ENCODE results near the gene MAPK8. TPM values are rescaled to one million over a fixed set of nuclear protein-coding genes. Genes with fewer than 3 reads are reported as not detected.
"Not testable (repeated sequence)": the region's sequence is repeated elsewhere in the genome, so short reads cannot be mapped to it uniquely, and the experiment has no call there.

Gene MAPK8
- total and polyA plus RNA-seq, 4 donors, result 75.8 to 107 (median 88.7) TPM

GRCh38 chr10:48343921-48344598 lies 37.6 kb downstream of the MAPK8 start:
- Histone ChIP-seq H3K36me3 (ENCODE audit: control insufficient read depth, insufficient read depth, low read length) (no peaks in the 10 kb centered on the region), H3K9me3 (ENCODE audit: control insufficient read depth, insufficient read depth, low read length) (peaks cover 1% of the 10 kb centered on the region), H3K27me3 (ENCODE audit: control insufficient read depth, insufficient read depth, low read length) (no peaks in the 10 kb centered on the region), H3K4me1 (ENCODE audit: control insufficient read depth, insufficient read depth, low read length) (peaks cover 4% of the 10 kb centered on the region), H3K27ac (ENCODE audit: low read depth, low read length) (no peak overlapping the region), H3K4me3 (ENCODE audit: low read depth, low read length) (no peak overlapping the region)
- whole genome bisulfite sequencing (ENCODE audit: insufficient coverage), result no CpG with 5 or more reads among the region's 3 CpGs
- peak in 2 of 6 donors; percentile 38 to 41 for DNase-seq (ENCODE audit: low read depth in 4 of 6, low spot score in 6 of 6)

GRCh38 chr10:48346248-48346647 lies 39.8 kb downstream of the MAPK8 start:
- H3K27me3 ChIP-seq (ENCODE audit: control insufficient read depth, insufficient read depth, low read length); H3K9me3 ChIP-seq (ENCODE audit: control insufficient read depth, insufficient read depth, low read length); DNase-seq (ENCODE audit: low read depth in 4 of 6, low spot score in 6 of 6); H3K4me3 ChIP-seq (ENCODE audit: low read depth, low read length); H3K27ac ChIP-seq (ENCODE audit: low read depth, low read length); H3K4me1 ChIP-seq (ENCODE audit: control insufficient read depth, insufficient read depth, low read length); H3K36me3 ChIP-seq (ENCODE audit: control insufficient read depth, insufficient read depth, low read length): not testable (repeated sequence)
- 94% methylated on average over 8 of the region's 9 CpGs for WGBS (ENCODE audit: insufficient coverage)

GRCh38 chr10:48347539-48347938 lies 41.1 kb downstream of the MAPK8 start:
- DNase-seq (ENCODE audit: low read depth in 4 of 6, low spot score in 6 of 6); H3K27me3 ChIP-seq (ENCODE audit: control insufficient read depth, insufficient read depth, low read length); H3K4me1 ChIP-seq (ENCODE audit: control insufficient read depth, insufficient read depth, low read length); H3K27ac ChIP-seq (ENCODE audit: low read depth, low read length); H3K36me3 ChIP-seq (ENCODE audit: control insufficient read depth, insufficient read depth, low read length); H3K4me3 ChIP-seq (ENCODE audit: low read depth, low read length); H3K9me3 ChIP-seq (ENCODE audit: control insufficient read depth, insufficient read depth, low read length): not testable (repeated sequence)
- no CpG with 5 or more reads among the region's 2 CpGs for WGBS (ENCODE audit: insufficient coverage)

GRCh38 chr10:48347943-48348342 lies 41.5 kb downstream of the MAPK8 start:
- H3K27me3 ChIP-seq (ENCODE audit: control insufficient read depth, insufficient read depth, low read length), result not testable (repeated sequence)
- no CpG with 5 or more reads among the region's 4 CpGs for WGBS (ENCODE audit: insufficient coverage)

GRCh38 chr10:48353246-48353645 lies 46.8 kb downstream of the MAPK8 start:
- H3K36me3 ChIP-seq (ENCODE audit: control insufficient read depth, insufficient read depth, low read length), result no peaks in the 10 kb centered on the region
- H3K9me3 ChIP-seq (ENCODE audit: control insufficient read depth, insufficient read depth, low read length), result peaks cover 2% of the 10 kb centered on the region
- no peak for DNase-seq (ENCODE audit: low read depth in 4 of 6, low spot score in 6 of 6)
- H3K4me3 ChIP-seq (ENCODE audit: low read depth, low read length), result no peak overlapping the region
- WGBS (ENCODE audit: insufficient coverage), result 100% methylated on average over 1 of the region's 2 CpGs
- no peaks in the 10 kb centered on the region for H3K4me1 ChIP-seq (ENCODE audit: control insufficient read depth, insufficient read depth, low read length)
- H3K27ac ChIP-seq (ENCODE audit: low read depth, low read length), result no peak overlapping the region
- no peaks in the 10 kb centered on the region for H3K27me3 ChIP-seq (ENCODE audit: control insufficient read depth, insufficient read depth, low read length)

More at GRCh38 chr10:48347943-48348342, 41.5 kb downstream of the MAPK8 start:
- not testable (repeated sequence) for H3K4me3 ChIP-seq (ENCODE audit: low read depth, low read length); H3K9me3 ChIP-seq (ENCODE audit: control insufficient read depth, insufficient read depth, low read length); H3K27ac ChIP-seq (ENCODE audit: low read depth, low read length); DNase-seq (ENCODE audit: low read depth in 4 of 6, low spot score in 6 of 6); H3K36me3 ChIP-seq (ENCODE audit: control insufficient read depth, insufficient read depth, low read length); H3K4me1 ChIP-seq (ENCODE audit: control insufficient read depth, insufficient read depth, low read length)

- no peaks in the 10 kb centered on the region for H3K36me3 ChIP-seq (ENCODE audit: control insufficient read depth, insufficient read depth, low read length)
- H3K9me3 ChIP-seq (ENCODE audit: control insufficient read depth, insufficient read depth, low read length), result peaks cover 2% of the 10 kb centered on the region
- H3K27ac ChIP-seq (ENCODE audit: low read depth, low read length), result no peak overlapping the region
- DNase-seq (ENCODE audit: low read depth in 4 of 6, low spot score in 6 of 6), result no peak
- no peak overlapping the region for H3K4me3 ChIP-seq (ENCODE audit: low read depth, low read length)
- no CpG with 5 or more reads among the region's 5 CpGs for WGBS (ENCODE audit: insufficient coverage)
- H3K27me3 ChIP-seq (ENCODE audit: control insufficient read depth, insufficient read depth, low read length), result no peaks in the 10 kb centered on the region
- H3K4me1 ChIP-seq (ENCODE audit: control insufficient read depth, insufficient read depth, low read length), result no peaks in the 10 kb centered on the region
Observed at GRCh38 chr10:48357631-48358030, 51.2 kb downstream of the MAPK8 start.

GRCh38 chr10:48358162-48358561 lies 51.7 kb downstream of the MAPK8 start:
- no peaks in the 10 kb centered on the region for H3K36me3 ChIP-seq (ENCODE audit: control insufficient read depth, insufficient read depth, low read length)
- H3K9me3 ChIP-seq (ENCODE audit: control insufficient read depth, insufficient read depth, low read length), result peaks cover 2% of the 10 kb centered on the region
- H3K4me3 ChIP-seq (ENCODE audit: low read depth, low read length), result no peak overlapping the region
- H3K4me1 ChIP-seq (ENCODE audit: control insufficient read depth, insufficient read depth, low read length), result no peaks in the 10 kb centered on the region
- no peaks in the 10 kb centered on the region for H3K27me3 ChIP-seq (ENCODE audit: control insufficient read depth, insufficient read depth, low read length)
- no CpG with 5 or more reads among the region's 1 CpG for WGBS (ENCODE audit: insufficient coverage)
- DNase-seq (ENCODE audit: low read depth in 4 of 6, low spot score in 6 of 6), result no peak
- no peak overlapping the region for H3K27ac ChIP-seq (ENCODE audit: low read depth, low read length)

- Histone ChIP-seq H3K4me3 (ENCODE audit: low read depth, low read length) (no peak overlapping the region), H3K4me1 (ENCODE audit: control insufficient read depth, insufficient read depth, low read length) (no peaks in the 10 kb centered on the region), H3K27me3 (ENCODE audit: control insufficient read depth, insufficient read depth, low read length) (no peaks in the 10 kb centered on the region), H3K27ac (ENCODE audit: low read depth, low read length) (no peak overlapping the region), H3K9me3 (ENCODE audit: control insufficient read depth, insufficient read depth, low read length) (peaks cover 2% of the 10 kb centered on the region), H3K36me3 (ENCODE audit: control insufficient read depth, insufficient read depth, low read length) (no peaks in the 10 kb centered on the region)
- no peak for DNase-seq (ENCODE audit: low read depth in 4 of 6, low spot score in 6 of 6)
- WGBS (ENCODE audit: insufficient coverage), result no CpG with 5 or more reads among the region's 5 CpGs
Observed at GRCh38 chr10:48358838-48359237, 52.4 kb downstream of the MAPK8 start.

GRCh38 chr10:48361176-48361575 lies 54.7 kb downstream of the MAPK8 start:
- peak in 1 of 6 donors; percentile 22 for DNase-seq (ENCODE audit: low read depth in 4 of 6, low spot score in 6 of 6)
- no peak overlapping the region for H3K4me3 ChIP-seq (ENCODE audit: low read depth, low read length)
- no peak overlapping the region for H3K27ac ChIP-seq (ENCODE audit: low read depth, low read length)
- H3K36me3 ChIP-seq (ENCODE audit: control insufficient read depth, insufficient read depth, low read length), result no peaks in the 10 kb centered on the region
- no peaks in the 10 kb centered on the region for H3K9me3 ChIP-seq (ENCODE audit: control insufficient read depth, insufficient read depth, low read length)
- 82% methylated on average over 2 of the region's 2 CpGs for WGBS (ENCODE audit: insufficient coverage)
- no peaks in the 10 kb centered on the region for H3K27me3 ChIP-seq (ENCODE audit: control insufficient read depth, insufficient read depth, low read length)
- no peaks in the 10 kb centered on the region for H3K4me1 ChIP-seq (ENCODE audit: control insufficient read depth, insufficient read depth, low read length)

- WGBS (ENCODE audit: insufficient coverage), result no CpG with 5 or more reads among the region's 5 CpGs
- H3K4me3 ChIP-seq (ENCODE audit: low read depth, low read length), result no peak overlapping the region
- H3K9me3 ChIP-seq (ENCODE audit: control insufficient read depth, insufficient read depth, low read length), result no peaks in the 10 kb centered on the region
- H3K36me3 ChIP-seq (ENCODE audit: control insufficient read depth, insufficient read depth, low read length), result no peaks in the 10 kb centered on the region
- no peaks in the 10 kb centered on the region for H3K4me1 ChIP-seq (ENCODE audit: control insufficient read depth, insufficient read depth, low read length)
- H3K27me3 ChIP-seq (ENCODE audit: control insufficient read depth, insufficient read depth, low read length), result no peaks in the 10 kb centered on the region
- no peak overlapping the region for H3K27ac ChIP-seq (ENCODE audit: low read depth, low read length)
- DNase-seq (ENCODE audit: low read depth in 4 of 6, low spot score in 6 of 6), result peak; percentile 46 to 94 (median 54)
Observed at GRCh38 chr10:48363617-48364355, 57.3 kb downstream of the MAPK8 start.
